HG03378 (cell line): Measurements from ENCODE around the gene FLNA.
"Not testable (repeated sequence)": the region's sequence is repeated elsewhere in the genome, so short reads cannot be mapped to it uniquely, and the experiment has no call there.

Source experiments
- ATAC-seq: cut with Tn5 transposase; IDR thresholded peaks from one replicate; pipeline ENCODE4 v1.9.1; 2021; ENCODE audit warnings: mild to moderate bottlenecking, moderate library complexity; ENCODE audit not compliant: unreplicated experiment

FLNA gene

GRCh38 chrX:154398668-154399526 lies 24.5 kb upstream of the FLNA start:
- ATAC-seq = peak; percentile 8

DNA sequence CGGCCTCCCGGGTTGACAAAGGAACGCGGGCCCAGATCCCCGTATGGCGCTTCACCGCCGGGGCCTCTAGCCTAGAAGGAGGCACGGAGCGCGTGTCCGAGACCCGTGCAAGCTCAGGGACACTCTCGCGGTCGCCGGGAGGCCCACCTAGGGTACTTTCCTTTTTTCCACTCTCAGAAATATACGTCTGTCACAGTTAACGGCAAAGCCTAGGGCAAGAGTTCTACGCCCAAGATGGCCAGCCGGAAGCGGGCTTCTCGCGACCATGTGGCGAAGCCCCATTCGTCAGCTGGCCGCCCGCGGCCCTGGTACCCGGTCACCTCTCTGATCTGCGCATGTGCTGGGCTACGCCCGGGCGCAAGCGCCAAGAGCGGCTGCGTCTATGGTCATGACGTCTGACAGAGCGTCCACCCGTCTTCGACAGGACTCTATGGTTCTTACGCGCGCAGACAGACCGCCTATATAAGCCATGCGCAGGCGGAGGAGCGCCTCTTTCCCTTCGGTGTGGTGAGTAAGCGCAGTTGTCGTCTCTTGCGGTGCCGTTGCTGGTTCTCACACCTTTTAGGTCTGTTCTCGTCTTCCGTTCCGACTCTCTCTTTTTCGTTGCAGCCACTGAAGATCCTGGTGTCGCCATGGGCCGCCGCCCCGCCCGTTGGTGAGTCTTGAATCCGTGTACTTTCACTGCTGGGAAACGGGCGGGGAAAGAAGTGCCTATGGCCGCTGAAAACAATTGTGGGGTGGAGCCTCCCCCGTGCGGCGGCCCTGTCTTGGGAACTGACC lies 23.6 kb upstream of the FLNA start, which contains the start of gene RPL10:
Gene RPL10, plus strand, starts transcription at position 490 of the 780 bp plus-strand sequence. Its CDS starts 143 bp downstream, at position 633.
- peak; percentile 62 for ATAC-seq

DNA sequence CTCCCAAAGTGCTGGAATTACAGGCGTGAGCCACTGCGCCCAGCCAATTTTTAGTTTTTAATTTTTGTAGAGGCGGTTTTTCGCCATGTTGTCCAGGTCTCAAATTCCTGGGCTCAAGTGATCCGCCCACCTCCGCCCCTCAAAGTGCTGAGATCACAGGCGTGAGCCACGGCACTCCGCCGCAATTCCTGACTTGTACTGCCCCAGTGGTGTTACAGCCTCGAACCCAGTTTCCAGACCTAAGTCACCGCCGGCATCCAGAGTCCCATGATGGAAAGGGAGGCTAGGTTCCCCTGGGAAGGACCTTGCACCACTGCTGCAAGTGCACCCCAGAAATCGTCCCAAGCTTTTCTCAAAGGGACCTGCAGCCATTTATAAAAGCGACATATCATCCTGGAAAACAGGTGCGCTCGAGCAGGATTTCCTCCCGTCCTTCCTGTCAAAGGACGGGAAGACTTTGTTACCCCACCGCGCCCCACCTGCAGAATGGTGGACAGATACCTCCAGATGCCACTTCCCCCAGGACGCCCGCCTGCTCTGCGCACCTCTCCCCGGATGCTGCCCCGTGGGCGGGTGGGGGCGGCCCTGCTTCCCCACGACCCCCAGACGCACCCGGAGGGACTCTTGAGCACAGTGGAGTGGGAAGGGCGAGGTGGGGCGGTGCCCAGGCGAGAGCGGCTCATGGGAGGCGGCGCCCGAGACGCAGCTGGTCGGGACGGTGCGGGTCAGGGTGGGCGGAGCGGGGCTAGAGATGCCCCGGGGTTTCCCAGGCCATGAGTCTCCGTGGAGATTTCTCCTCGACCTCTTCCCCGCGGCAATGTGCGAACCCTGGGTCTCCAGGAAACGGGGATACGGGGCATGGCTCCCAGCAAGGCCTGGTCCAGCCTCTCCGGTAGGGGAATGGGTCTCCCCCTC lies 22.8 kb upstream of the FLNA start:
- peak; percentile 26 for ATAC-seq

GRCh38 chrX:154396363-154396762 lies 21.9 kb upstream of the FLNA start:
- not testable (repeated sequence) for ATAC-seq

GRCh38 chrX:154389812-154390747 lies 15.6 kb upstream of the FLNA start:
- peak; percentile 50 for ATAC-seq

DNA sequence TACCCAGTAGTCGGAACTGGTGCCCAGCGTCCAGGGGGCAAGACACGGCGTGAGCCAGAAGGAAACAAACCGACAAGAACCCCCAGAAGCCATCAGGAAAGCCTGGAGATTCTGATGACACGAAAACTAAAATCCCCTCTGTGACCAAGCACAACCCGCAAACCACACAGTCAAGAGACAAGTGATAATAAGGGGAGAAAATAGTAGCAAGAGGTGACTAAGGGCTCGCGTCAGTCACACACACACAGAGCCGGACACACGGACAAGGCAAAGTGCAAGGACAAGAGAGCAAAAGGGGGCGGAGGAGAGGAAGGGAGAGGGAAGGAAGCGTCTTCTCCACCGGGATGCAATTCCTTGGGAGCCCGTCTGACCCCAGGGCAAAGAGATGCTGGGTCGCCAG lies 14.2 kb upstream of the FLNA start:
- not testable (repeated sequence) for ATAC-seq

- peak; percentile 31 for ATAC-seq
Measured at GRCh38 chrX:154388094-154388493, 13.7 kb upstream of the FLNA start.

DNA sequence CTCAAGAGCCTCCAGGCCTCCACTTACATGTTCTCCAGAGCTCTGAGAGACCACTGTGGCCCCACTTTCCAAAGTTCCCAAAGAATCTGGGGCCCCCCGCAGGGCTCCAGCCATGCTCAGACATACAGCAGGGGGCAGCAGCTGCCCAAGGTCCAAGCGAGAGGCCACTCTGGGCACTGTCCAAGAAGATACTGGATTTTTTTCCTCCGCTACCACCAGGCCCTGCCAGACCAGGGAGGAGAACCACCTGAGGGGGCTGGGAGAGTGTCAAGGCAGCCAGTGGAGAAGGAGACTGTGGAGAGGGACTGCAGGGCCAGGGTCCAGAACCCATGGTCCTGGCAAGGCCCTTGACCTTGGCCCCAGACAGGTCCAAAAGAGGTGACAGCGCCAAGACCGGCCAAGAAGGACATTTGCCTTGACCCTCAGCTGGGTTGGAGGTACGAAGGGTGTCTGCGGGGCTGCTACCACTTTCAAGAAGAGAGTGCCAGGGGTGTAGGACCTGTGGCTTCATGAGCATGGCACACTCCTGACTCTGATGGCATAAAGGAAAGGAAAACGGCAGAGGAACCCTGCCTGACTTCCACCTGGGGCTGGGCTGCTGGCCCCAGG lies 10.0 kb upstream of the FLNA start:
- ATAC-seq = no peak

DNA sequence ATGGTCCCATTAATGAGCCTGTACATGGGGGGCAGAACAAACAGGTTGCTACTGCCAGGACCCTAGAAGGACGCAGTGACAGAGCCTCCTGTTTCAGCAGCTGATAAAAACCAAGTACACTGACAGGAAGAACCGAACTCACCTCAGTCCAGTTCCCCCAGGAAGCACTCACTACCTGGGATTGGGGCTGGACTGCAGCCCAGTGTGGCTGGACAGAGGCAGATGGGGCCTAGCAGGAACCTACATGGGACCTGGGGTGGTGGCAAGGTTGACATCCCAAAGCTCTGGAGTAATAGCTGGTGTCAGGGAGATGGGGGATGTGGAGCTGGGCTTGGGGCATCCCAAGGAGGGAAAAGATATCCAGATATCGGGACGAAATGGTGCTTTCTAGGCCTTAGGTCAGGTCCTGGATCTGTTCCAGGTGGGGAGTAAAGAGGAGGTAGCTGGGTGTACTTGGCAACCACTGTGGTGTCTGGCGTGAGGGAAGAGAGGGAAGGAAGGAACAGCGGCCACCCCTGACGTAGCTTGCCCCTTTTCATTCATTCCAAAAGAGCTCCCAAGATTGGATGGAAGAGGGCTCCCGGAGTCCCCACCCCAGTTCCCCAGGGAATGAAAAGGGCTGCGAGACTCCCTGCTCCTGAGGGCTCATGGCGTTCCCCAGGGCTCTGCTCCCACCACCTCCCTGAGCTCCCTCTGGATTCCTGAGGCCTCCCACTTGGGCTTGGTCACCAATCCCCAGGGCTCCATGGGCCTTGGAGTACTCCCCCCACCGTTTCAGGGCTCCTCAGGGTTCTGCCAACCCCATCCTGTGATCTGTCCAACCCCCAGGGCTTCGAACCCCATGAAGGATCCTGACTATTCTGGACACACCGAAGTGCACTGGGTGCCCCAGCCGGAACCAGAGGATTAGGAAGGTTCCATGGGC lies 9.2 kb upstream of the FLNA start:
- no peak for ATAC-seq

- no peak for ATAC-seq
Measured at GRCh38 chrX:154382483-154383069, 8.1 kb upstream of the FLNA start.

- ATAC-seq = no peak
Measured at GRCh38 chrX:154381271-154381670, 6.8 kb upstream of the FLNA start.

DNA sequence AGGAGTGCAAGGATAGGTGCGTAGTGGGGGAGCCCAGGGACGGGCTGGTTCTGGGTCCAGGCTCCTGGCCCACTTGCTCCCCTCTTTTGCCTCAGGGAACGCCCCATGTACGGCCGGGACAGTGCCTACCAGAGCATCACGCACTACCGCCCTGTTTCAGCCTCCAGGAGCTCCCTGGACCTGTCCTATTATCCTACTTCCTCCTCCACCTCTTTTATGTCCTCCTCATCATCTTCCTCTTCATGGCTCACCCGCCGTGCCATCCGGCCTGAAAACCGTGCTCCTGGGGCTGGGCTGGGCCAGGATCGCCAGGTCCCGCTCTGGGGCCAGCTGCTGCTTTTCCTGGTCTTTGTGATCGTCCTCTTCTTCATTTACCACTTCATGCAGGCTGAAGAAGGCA lies 6.4 kb upstream of the FLNA start:
- ATAC-seq = no peak

DNA sequence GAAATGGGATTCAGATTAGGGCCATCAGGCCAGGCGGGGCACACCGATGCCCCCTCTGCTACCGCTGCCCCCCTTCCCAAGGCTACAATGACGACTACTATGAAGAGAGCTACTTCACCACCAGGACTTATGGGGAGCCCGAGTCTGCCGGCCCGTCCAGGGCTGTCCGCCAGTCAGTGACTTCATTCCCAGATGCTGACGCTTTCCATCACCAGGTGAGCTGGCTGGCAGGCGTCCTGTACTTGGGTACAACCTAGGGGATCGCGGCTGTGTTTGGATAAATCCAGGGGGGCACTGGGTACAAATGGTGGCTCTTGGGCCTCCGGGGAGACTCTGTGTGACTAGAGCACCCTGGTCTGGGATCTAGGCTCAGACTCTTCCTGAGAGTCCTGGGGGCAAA lies 5.7 kb upstream of the FLNA start:
- ATAC-seq = no peak

- ATAC-seq = no peak
Measured at GRCh38 chrX:154379569-154379951, 5.1 kb upstream of the FLNA start.

GRCh38 chrX:154378799-154379568 lies 4.5 kb upstream of the FLNA start, which contains the start of gene EMD:
TSS of gene EMD (plus strand) at chrX:154379295. CDS start at chrX:154379485, 190 bp downstream.
- peak; percentile 79 for ATAC-seq

- ATAC-seq = no peak
Measured at GRCh38 chrX:154378059-154378798, 3.8 kb upstream of the FLNA start.
